ENCODE data around the gene PSMG4. TPM values are rescaled to one million over a fixed set of nuclear protein-coding genes. Genes with fewer than 3 reads are reported as not detected.

The PSMG4 gene
- total RNA-seq, 5 donors from 2014 or later (not counting 1 experiment from before 2014, with no cell fraction given), result 18.8 to 42.6 (median 33.6) TPM

GRCh38 chr6:3232017-3232945 lies 26.5 kb upstream of the PSMG4 start:
- ChIA-PET CTCF (interaction anchor here in 1 of 2 donors (0.6 kb wide), 1 partner anchor 9 kb away, joined by 6 read pairs; no protein-coding TSS in a partner anchor), POLR2A (interaction anchor here in 1 of 2 donors (0.6 kb wide), 1 partner anchor 17 kb away, joined by 3 read pairs; no protein-coding TSS in a partner anchor)
- WGBS (ENCODE audit: insufficient coverage), result 15% methylated on average over 10 of the region's 23 CpGs
- Mint-ChIP-seq H3K27ac (no peak overlapping the region), H3K9me3 (no peaks in the 10 kb centered on the region), H3K4me3 (peak overlapping the region in 1 of 3 donors; percentile 77), H3K4me1 (peaks cover 43 to 48% (median 44%) of the 10 kb centered on the region in 3 donors), H3K36me3 (no peaks in the 10 kb centered on the region), H3K27me3 (peaks cover 78 to 88% of the 10 kb centered on the region in 2 donors)
- ATAC-seq (replicated peaks in 1 of 4), result no peak
- Histone ChIP-seq H3K27ac (ENCODE audit: low read length) (no peak overlapping the region), H3K9me3 (no peaks in the 10 kb centered on the region), H3K4me3 (ENCODE audit: control insufficient read depth in 1 of 2, extremely low read depth in 1 of 2, low read length in 1 of 2) (no peak overlapping the region), H3K4me1 (ENCODE audit: control insufficient read depth in 1 of 2, extremely low read depth in 1 of 2, insufficient read depth in 2 of 2, low read length in 2 of 2) (peaks cover 18 to 44% of the 10 kb centered on the region in 2 experiments), H3K27me3 (replicated peaks in 1 of 2; ENCODE audit: control insufficient read depth in 2 of 2, extremely low read depth in 1 of 2, insufficient read depth in 2 of 2, low read length in 1 of 2) (peaks cover 27 to 71% of the 10 kb centered on the region in 2 experiments), H3K36me3 (ENCODE audit: control insufficient read depth in 2 of 2, extremely low read depth in 1 of 2, insufficient read depth in 1 of 2, low read length in 1 of 2) (no peaks in the 10 kb centered on the region)
- no peak for DNase-seq

GRCh38 chr6:3233321-3233720 lies 25.4 kb upstream of the PSMG4 start:
- Histone ChIP-seq H3K4me3 (ENCODE audit: control insufficient read depth in 1 of 2, extremely low read depth in 1 of 2, low read length in 1 of 2) (no peak overlapping the region), H3K36me3 (ENCODE audit: control insufficient read depth in 2 of 2, extremely low read depth in 1 of 2, insufficient read depth in 1 of 2, low read length in 1 of 2) (no peaks in the 10 kb centered on the region), H3K4me1 (ENCODE audit: control insufficient read depth in 1 of 2, extremely low read depth in 1 of 2, insufficient read depth in 2 of 2, low read length in 2 of 2) (peaks cover 11 to 33% of the 10 kb centered on the region in 2 experiments), H3K9me3 (no peaks in the 10 kb centered on the region), H3K27ac (ENCODE audit: low read length) (no peak overlapping the region), H3K27me3 (replicated peaks in 1 of 2; ENCODE audit: control insufficient read depth in 2 of 2, extremely low read depth in 1 of 2, insufficient read depth in 2 of 2, low read length in 1 of 2) (peaks cover 27 to 71% of the 10 kb centered on the region in 2 experiments)
- peaks cover 75 to 92% of the 10 kb centered on the region in 2 donors for H3K27me3 Mint-ChIP-seq
- WGBS (ENCODE audit: insufficient coverage), result 73% methylated on average over 1 of the region's 3 CpGs
- H3K4me1 Mint-ChIP-seq, result peaks cover 37 to 40% (median 38%) of the 10 kb centered on the region in 3 donors
- no peak overlapping the region for H3K4me3 Mint-ChIP-seq
- CTCF ChIA-PET, result no interaction called here
- H3K9me3 Mint-ChIP-seq, result no peaks in the 10 kb centered on the region
- ATAC-seq (replicated peaks in 1 of 4), result no peak
- no peak for DNase-seq
- peak overlapping the region in 1 of 2 donors; percentile 18 for H3K27ac Mint-ChIP-seq
- POLR2A ChIA-PET, result no interaction called here
- H3K36me3 Mint-ChIP-seq, result no peaks in the 10 kb centered on the region

DNA sequence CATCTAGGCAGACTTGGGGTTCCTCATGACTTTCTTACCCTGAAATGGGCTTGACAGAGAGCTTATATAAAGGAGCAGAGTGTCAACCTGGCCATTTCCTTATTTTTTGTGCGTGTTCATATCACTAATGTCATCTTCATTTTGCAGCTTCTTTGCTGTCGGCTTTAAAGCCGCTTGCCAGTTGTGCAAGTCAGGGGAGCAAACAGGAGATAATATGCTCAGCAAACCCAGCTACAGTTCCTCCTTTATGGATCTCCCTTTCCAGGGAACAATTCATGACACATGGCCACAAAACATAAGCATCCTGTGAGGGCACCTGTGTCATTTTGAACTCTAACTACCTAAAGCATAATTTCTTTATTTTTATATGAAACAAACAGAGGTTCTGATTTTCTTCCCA lies 24.8 kb upstream of the PSMG4 start:
- Histone ChIP-seq H3K4me3 (ENCODE audit: control insufficient read depth in 1 of 2, extremely low read depth in 1 of 2, low read length in 1 of 2) (no peak overlapping the region), H3K27ac (ENCODE audit: low read length) (no peak overlapping the region), H3K4me1 (ENCODE audit: control insufficient read depth in 1 of 2, extremely low read depth in 1 of 2, insufficient read depth in 2 of 2, low read length in 2 of 2) (peaks cover 10 to 28% of the 10 kb centered on the region in 2 experiments), H3K27me3 (replicated peaks in 1 of 2; ENCODE audit: control insufficient read depth in 2 of 2, extremely low read depth in 1 of 2, insufficient read depth in 2 of 2, low read length in 1 of 2) (peaks cover 27 to 69% of the 10 kb centered on the region in 2 experiments), H3K9me3 (no peaks in the 10 kb centered on the region), H3K36me3 (ENCODE audit: control insufficient read depth in 2 of 2, extremely low read depth in 1 of 2, insufficient read depth in 1 of 2, low read length in 1 of 2) (no peaks in the 10 kb centered on the region)
- no peak for DNase-seq
- ChIA-PET POLR2A (no interaction called here), CTCF (no interaction called here)
- no peak for ATAC-seq (replicated peaks in 1 of 4)
- 38% methylated on average over 2 of the region's 3 CpGs for WGBS (ENCODE audit: insufficient coverage)
- Mint-ChIP-seq H3K4me3 (no peak overlapping the region), H3K9me3 (no peaks in the 10 kb centered on the region), H3K27me3 (peaks cover 71 to 94% of the 10 kb centered on the region in 2 donors), H3K36me3 (no peaks in the 10 kb centered on the region), H3K27ac (no peak overlapping the region), H3K4me1 (peaks cover 34 to 35% (median 34%) of the 10 kb centered on the region in 3 donors)

DNA sequence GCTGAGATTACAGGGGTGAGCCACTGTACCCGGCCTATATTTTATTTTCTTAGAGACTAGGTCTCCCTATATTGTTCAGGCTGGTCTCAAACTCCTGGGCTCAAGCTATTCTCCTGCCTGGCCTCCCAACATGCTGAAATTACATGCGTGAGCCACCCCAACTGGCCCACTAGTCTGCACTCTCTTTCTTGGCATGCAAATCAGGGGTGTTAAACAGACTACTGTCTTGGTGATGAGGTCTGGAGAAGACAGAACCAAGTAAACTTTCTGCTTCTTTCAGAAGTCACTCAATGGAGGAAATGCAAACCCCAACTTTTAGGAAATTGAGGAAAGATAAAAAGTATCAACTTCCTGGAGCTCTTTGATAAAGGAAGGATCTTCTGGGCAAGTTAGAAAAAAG lies 23.3 kb upstream of the PSMG4 start:
- H3K4me3 Mint-ChIP-seq, result no peak overlapping the region
- Histone ChIP-seq H3K4me1 (ENCODE audit: control insufficient read depth in 1 of 2, extremely low read depth in 1 of 2, insufficient read depth in 2 of 2, low read length in 2 of 2) (peaks cover 2 to 15% of the 10 kb centered on the region in 2 experiments), H3K36me3 (ENCODE audit: control insufficient read depth in 2 of 2, extremely low read depth in 1 of 2, insufficient read depth in 1 of 2, low read length in 1 of 2) (no peaks in the 10 kb centered on the region), H3K27me3 (replicated peaks in 1 of 2; ENCODE audit: control insufficient read depth in 2 of 2, extremely low read depth in 1 of 2, insufficient read depth in 2 of 2, low read length in 1 of 2) (peaks cover 24 to 61% of the 10 kb centered on the region in 2 experiments), H3K27ac (ENCODE audit: low read length) (no peak overlapping the region), H3K4me3 (ENCODE audit: control insufficient read depth in 1 of 2, extremely low read depth in 1 of 2, low read length in 1 of 2) (no peak overlapping the region), H3K9me3 (no peaks in the 10 kb centered on the region)
- H3K4me1 Mint-ChIP-seq, result peaks cover 19 to 21% (median 19%) of the 10 kb centered on the region in 3 donors
- H3K36me3 Mint-ChIP-seq, result no peaks in the 10 kb centered on the region
- ChIA-PET CTCF (no interaction called here), POLR2A (no interaction called here)
- no CpG with 5 or more reads among the region's 2 CpGs for WGBS (ENCODE audit: insufficient coverage)
- H3K27ac Mint-ChIP-seq, result no peak overlapping the region
- no peak for DNase-seq
- H3K27me3 Mint-ChIP-seq, result peaks cover 66 to 83% of the 10 kb centered on the region in 2 donors
- no peak for ATAC-seq (replicated peaks in 1 of 4)
- no peaks in the 10 kb centered on the region for H3K9me3 Mint-ChIP-seq

- no peak overlapping the region for H3K4me3 Mint-ChIP-seq
- DNase-seq (no peak), ATAC-seq (replicated peaks in 1 of 4) (no peak)
- WGBS (ENCODE audit: insufficient coverage), result 11% methylated on average over 2 of the region's 3 CpGs
- Histone ChIP-seq H3K27ac (ENCODE audit: low read length) (no peak overlapping the region), H3K4me1 (ENCODE audit: control insufficient read depth in 1 of 2, extremely low read depth in 1 of 2, insufficient read depth in 2 of 2, low read length in 2 of 2) (peaks cover 2 to 11% of the 10 kb centered on the region in 2 experiments), H3K9me3 (no peaks in the 10 kb centered on the region), H3K4me3 (ENCODE audit: control insufficient read depth in 1 of 2, extremely low read depth in 1 of 2, low read length in 1 of 2) (no peak overlapping the region), H3K27me3 (replicated peaks in 1 of 2; ENCODE audit: control insufficient read depth in 2 of 2, extremely low read depth in 1 of 2, insufficient read depth in 2 of 2, low read length in 1 of 2) (peaks cover 21 to 59% of the 10 kb centered on the region in 2 experiments), H3K36me3 (ENCODE audit: control insufficient read depth in 2 of 2, extremely low read depth in 1 of 2, insufficient read depth in 1 of 2, low read length in 1 of 2) (no peaks in the 10 kb centered on the region)
- ChIA-PET POLR2A (no interaction called here), CTCF (no interaction called here)
- no peaks in the 10 kb centered on the region for H3K9me3 Mint-ChIP-seq
- H3K4me1 Mint-ChIP-seq, result peaks cover 14 to 16% (median 14%) of the 10 kb centered on the region in 3 donors
- no peak overlapping the region for H3K27ac Mint-ChIP-seq
- H3K36me3 Mint-ChIP-seq, result no peaks in the 10 kb centered on the region
- peaks cover 61 to 78% of the 10 kb centered on the region in 2 donors for H3K27me3 Mint-ChIP-seq
Measured at GRCh38 chr6:3236005-3236404, 22.7 kb upstream of the PSMG4 start.

GRCh38 chr6:3237761-3238662 lies 20.7 kb upstream of the PSMG4 start:
- no peak for DNase-seq
- Histone ChIP-seq H3K36me3 (ENCODE audit: control insufficient read depth in 2 of 2, extremely low read depth in 1 of 2, insufficient read depth in 1 of 2, low read length in 1 of 2) (no peaks in the 10 kb centered on the region), H3K27me3 (replicated peaks in 1 of 2; ENCODE audit: control insufficient read depth in 2 of 2, extremely low read depth in 1 of 2, insufficient read depth in 2 of 2, low read length in 1 of 2) (peaks cover 12 to 52% of the 10 kb centered on the region in 2 experiments), H3K4me1 (ENCODE audit: control insufficient read depth in 1 of 2, extremely low read depth in 1 of 2, insufficient read depth in 2 of 2, low read length in 2 of 2) (no peaks in the 10 kb centered on the region), H3K4me3 (ENCODE audit: control insufficient read depth in 1 of 2, extremely low read depth in 1 of 2, low read length in 1 of 2) (no peak overlapping the region), H3K27ac (ENCODE audit: low read length) (no peak overlapping the region), H3K9me3 (no peaks in the 10 kb centered on the region)
- ATAC-seq (replicated peaks in 1 of 4), result no peak
- Mint-ChIP-seq H3K9me3 (no peaks in the 10 kb centered on the region), H3K36me3 (no peaks in the 10 kb centered on the region), H3K4me1 (no peaks in the 10 kb centered on the region), H3K27ac (peak overlapping the region in 1 of 2 donors; percentile 45), H3K27me3 (peaks cover 52 to 68% of the 10 kb centered on the region in 2 donors), H3K4me3 (no peak overlapping the region)
- CTCF ChIA-PET, result no interaction called here
- POLR2A ChIA-PET, result interaction anchor here in 1 of 2 donors (1.1 kb wide), 1 partner anchor 11 kb away, joined by 3 read pairs; no protein-coding TSS in a partner anchor
- WGBS (ENCODE audit: insufficient coverage), result 67% methylated on average over 21 of the region's 24 CpGs
